HG03108 (cell line): Measurements from ENCODE around the gene WIZ.
"Not testable (repeated sequence)": the region's sequence is repeated elsewhere in the genome, so short reads cannot be mapped to it uniquely, and the experiment has no call there.

Source experiments
- ATAC-seq: cut with Tn5 transposase; IDR thresholded peaks from one replicate; pipeline ENCODE4 v1.9.1; 2021; ENCODE audit warnings: moderate library complexity; ENCODE audit not compliant: unreplicated experiment

WIZ gene

GRCh38 chr19:15449620-15450527 lies at the start of gene WIZ:
TSS of gene WIZ (minus strand) at chr19:15449956. CDS start at chr19:15448307, 1,649 bp downstream.
- no peak for ATAC-seq

- no peak for ATAC-seq
These were observed 49.2 kb upstream of the WIZ start for GRCh38 chr19:15498910-15499309.

GRCh38 chr19:15498156-15498858 lies 48.6 kb upstream of the WIZ start:
- no peak for ATAC-seq

GRCh38 chr19:15495151-15495550 lies 45.4 kb upstream of the WIZ start:
- ATAC-seq, result no peak

DNA sequence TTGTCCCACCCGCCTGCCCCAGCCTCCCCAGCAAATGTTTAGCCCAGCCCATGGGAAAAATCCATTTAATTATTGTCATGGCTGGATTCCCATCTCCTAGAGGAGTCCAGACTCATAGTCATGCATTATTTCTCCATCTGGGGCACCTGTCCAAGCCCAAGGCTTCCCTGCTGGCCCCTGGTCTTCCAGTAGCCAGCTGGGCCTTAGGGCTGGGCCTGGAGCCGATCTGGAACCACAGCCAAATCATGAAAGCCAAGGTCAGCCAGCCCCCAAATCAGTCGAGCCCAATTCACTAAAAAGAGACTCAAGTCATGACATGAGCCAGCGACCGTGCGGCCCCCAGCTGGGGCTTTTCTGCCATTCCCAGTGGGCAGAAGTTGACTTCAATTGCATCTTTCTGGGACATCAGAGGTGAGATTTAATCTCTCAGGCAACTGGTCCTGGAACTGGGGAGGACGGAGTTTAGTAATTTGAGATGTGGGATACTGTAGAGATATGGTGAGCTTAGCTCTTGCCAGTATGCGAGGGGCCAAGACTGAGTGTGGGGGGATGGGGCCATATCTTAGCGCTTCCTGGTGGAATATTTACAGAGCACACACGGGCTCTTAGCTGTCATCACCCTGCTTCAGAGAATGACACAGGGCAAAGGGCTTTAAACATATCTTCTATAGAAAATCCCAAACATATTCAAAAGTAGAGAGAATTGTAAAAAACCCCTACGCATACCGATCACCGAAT lies 38.9 kb upstream of the WIZ start:
- no peak for ATAC-seq

DNA sequence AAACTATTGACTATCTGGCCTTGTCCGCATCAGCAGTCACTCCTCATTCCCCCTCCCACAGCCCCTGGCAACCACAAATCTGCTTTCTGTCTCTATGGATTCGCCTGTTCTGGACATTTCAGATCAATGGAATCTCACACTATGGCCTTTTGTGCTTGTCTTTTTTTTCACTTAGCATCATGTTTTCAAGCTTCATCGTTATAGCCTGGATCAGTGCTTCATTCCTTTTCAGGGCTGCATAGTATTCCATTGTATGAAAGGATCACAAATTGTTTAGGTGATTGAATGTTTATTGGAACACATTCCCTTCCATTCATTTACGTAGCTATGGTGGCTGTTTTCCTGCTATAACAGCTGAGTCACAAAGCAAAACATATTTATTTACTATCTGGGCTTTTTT lies 37.3 kb upstream of the WIZ start:
- ATAC-seq, result no peak

- not testable (repeated sequence) for ATAC-seq
These were observed 36.0 kb upstream of the WIZ start for GRCh38 chr19:15485768-15486167.

GRCh38 chr19:15480996-15481395 lies 31.2 kb upstream of the WIZ start:
- ATAC-seq, result not testable (repeated sequence)

DNA sequence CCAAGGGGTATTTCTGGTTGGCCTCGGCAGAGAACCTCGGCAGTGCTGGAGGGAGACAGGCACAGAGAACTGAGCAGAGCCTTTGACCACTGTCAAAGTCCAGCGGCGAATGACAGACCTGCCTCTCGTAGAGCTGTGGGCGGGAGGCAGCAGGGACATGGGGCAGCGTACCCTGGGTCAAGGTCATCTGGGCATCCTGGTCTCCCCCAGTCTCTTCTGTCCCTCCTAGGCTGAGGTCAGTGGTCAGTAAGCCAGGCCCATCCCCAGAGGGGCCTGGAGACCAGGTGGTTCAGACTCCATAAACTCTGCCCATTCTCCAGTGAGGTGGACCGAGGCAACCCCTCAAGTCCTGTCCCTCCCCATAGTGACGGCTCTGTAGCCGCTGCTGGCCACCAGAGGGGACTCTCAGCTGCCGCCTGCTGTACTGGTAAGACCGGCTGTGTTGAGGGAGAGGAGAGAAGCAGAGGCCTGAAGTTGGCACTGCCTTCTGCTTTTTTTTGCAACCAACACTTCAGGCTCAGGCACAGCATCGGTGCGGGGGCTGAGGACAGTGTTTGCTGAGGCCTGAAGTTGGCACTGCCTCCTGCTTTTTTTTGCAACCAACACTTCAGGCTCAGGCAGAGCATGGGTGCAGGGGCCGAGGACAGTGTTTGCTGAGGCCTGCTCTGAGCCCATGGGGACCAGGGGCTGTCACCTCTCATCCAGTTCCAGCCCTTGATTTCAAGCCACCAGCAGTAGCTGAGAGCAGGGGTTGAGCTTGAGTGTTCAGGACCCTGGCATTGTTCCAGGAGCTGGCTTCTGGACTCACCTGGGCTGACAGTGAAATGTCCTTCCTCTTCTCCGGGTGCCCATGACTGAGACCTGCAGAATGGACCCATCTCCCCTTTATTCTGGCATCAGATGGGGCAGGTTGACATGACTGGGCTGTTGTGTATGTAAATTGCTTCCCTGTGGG lies 29.9 kb upstream of the WIZ start, which contains the start of gene PGLYRP2:
PGLYRP2 (minus strand) TSS at position 111 of the 955 bp plus-strand sequence. CDS start 130 bp downstream, outside the sequence.
- no peak for ATAC-seq

DNA sequence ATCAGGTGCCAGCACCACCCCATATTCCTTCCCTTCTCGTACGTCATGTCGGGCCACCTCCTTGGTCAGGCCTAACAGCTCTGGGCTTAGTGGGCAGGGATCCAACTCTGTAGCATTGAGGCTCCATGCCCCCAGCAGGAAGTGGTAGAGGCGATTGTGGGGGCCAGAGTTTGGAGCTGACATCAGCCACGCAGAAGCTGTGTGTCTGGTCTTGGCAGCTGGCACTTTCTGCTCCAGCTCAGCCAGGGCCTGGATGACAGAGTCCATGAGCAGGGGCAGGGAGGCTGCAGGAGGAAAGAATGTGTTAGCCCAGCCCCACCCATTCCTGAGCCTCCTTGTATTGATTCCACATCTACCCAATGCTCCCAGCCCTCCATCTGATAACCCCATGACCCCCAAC lies 26.6 kb upstream of the WIZ start:
- no peak for ATAC-seq

- no peak for ATAC-seq
These were observed 25.9 kb upstream of the WIZ start for GRCh38 chr19:15475611-15476010.

DNA sequence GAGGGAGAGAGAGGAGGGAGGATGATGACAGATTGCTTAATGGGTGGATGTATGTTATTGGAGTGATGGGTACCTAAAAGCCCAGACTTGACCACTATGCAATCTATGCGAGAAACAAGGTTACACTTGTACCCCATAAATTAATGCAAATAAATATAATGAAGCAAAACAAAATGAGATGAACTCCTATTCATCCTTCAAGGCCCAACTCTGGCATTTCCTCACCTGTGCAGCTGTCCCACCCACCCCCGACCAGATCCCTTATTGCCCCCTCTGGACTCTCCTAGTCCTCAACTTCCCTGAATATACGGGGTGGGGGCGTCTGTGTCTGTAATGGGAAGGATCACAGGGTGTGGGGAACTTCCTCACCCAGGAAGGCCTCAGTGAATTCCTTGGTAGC lies 25.4 kb upstream of the WIZ start:
- no peak for ATAC-seq

DNA sequence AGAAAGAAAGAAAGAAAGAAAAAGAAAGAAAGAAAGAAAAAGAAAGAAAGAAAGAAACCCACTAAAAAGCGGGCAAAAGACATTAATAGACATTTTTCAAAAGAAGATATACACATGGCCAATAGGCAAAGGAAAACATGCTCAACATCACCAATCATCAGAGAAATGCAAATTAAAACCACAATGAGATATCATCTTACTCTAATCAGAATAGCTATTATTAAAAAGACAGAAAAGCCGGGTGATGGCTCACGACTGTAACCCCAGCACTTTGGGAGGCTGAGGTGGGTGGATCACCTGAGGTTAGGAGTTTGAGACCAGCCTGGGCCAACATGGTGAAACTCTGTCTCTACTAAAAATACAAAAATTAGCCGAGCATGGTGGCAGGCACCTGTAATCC lies 24.1 kb upstream of the WIZ start:
- ATAC-seq, result not testable (repeated sequence)

DNA sequence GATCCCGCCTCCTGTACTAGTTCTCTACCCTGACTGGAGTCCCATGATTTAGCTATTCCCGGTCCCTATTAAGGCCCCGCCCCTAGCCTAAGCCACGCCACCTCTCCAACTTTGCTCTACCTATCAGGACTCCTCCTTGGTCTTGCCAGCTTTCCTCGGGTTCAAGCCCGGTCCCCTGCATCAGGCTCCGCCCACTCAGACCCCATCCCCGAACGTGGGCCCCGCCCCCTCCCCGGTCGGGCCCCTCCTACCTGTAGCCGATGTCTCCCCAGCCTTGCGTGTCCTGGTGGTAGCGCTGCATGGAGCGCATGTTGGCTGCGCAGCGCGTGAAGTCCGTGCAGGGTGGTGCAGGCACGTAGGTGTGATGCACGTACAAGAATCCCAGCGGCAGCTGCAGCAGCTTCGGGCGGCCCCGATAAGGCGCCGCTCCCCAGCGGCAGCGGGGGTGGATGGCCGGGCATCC lies 21.9 kb upstream of the WIZ start:
- no peak for ATAC-seq

DNA sequence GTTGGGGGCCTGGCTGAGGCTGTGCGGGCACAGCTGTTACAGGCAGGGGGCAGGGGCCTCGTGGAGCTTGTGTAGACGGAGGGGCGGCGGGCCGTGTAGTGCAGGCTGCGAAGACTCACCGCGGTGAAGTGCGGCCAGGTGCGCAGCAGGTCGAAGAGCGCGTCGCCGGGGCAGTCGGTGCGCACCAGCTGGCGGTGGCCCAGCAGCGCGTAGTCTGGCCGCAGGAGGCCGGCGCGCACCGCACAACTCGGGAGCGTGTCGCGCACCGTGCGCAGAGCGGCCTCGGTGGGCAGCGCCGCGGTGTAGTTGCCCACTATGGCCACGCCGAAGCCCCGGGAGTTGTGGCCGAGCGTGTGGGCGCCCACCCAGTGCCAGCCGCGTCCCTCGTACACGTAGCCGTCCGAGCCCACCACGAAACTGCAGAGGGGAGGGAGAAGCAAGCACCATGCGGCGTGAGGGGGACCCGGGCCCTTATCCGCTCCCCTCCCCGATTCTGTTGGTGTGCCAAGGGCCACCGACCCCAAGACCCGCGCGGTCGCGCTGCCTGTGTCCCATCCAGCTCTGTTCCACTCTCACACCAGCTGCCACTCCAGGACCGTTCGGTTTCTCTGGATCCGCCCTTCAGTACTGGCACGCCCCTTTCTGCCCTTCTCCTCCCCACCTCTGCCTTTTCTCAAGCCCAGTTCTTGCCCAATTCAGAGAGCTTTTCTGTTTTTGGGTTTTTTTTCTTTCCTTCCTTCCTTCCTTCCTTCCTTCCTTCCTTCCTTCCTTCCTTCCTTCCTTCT lies 19.9 kb upstream of the WIZ start:
- ATAC-seq, result no peak

GRCh38 chr19:15468675-15469512 lies 19.1 kb upstream of the WIZ start:
- ATAC-seq, result no peak

DNA sequence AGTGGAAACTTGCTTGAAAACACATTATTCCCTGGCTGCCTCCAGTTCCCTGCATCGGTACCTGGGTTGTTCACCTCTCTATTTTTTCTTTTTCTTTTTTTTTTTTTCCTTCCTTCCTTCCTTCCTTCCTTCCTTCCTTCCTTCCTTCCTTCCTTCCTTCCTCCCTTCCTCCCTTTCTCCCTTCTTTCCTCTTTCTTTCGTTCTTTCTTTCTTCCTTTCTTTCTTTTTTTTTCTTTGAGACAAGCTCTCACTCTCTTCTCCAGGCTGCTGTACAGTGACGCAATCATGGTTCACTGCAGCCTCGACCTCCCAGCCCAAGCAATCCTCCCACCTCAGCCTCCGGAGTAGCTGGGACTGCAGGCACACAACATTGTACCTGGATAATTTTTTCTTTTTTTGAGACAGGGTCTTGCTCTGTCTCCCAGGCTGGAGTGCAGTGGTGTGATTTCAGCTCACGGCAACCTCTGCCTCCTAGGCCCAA lies 18.0 kb upstream of the WIZ start:
- no peak for ATAC-seq
